Measurements from ENCODE around the gene ARRDC1.

Gene ARRDC1

GRCh38 chr9:137656416-137656815 lies 50.9 kb downstream of the ARRDC1 start:
- Histone ChIP-seq H3K27ac (ENCODE audit: low read length) (no peak overlapping the region), H3K36me3 (ENCODE audit: control insufficient read depth, insufficient read depth, low read length) (no peaks in the 10 kb centered on the region; the same call in 1 of the 2 replicates), H3K9me3 (ENCODE audit: control insufficient read depth, insufficient read depth, low read length) (no peaks in the 10 kb centered on the region), H3K4me1 (ENCODE audit: control insufficient read depth, insufficient read depth, low read length) (peaks cover 6% of the 10 kb centered on the region; the same call in 1 of the 2 replicates), H3K4me3 (ENCODE audit: low read length) (no peak overlapping the region), H3K27me3 (ENCODE audit: control insufficient read depth, insufficient read depth, low read length) (no peaks in the 10 kb centered on the region)
- no CpG with 5 or more reads among the region's 6 CpGs for WGBS (ENCODE audit: insufficient coverage, insufficient read length)
- DNase-seq (ENCODE audit: low read depth, low spot score) = no peak

- Histone ChIP-seq H3K9me3 (ENCODE audit: control insufficient read depth, insufficient read depth, low read length) (no peaks in the 10 kb centered on the region), H3K4me3 (ENCODE audit: low read length) (no peak overlapping the region), H3K27ac (ENCODE audit: low read length) (no peak overlapping the region), H3K27me3 (ENCODE audit: control insufficient read depth, insufficient read depth, low read length) (no peaks in the 10 kb centered on the region), H3K36me3 (ENCODE audit: control insufficient read depth, insufficient read depth, low read length) (no peaks in the 10 kb centered on the region; the same call in 1 of the 2 replicates), H3K4me1 (ENCODE audit: control insufficient read depth, insufficient read depth, low read length) (peaks cover 6% of the 10 kb centered on the region; the same call in 1 of the 2 replicates)
- WGBS (ENCODE audit: insufficient coverage, insufficient read length) = no CpG with 5 or more reads among the region's 2 CpGs
- DNase-seq (ENCODE audit: low read depth, low spot score) = no peak
Measured at GRCh38 chr9:137657606-137658005, 52.1 kb downstream of the ARRDC1 start.

DNA sequence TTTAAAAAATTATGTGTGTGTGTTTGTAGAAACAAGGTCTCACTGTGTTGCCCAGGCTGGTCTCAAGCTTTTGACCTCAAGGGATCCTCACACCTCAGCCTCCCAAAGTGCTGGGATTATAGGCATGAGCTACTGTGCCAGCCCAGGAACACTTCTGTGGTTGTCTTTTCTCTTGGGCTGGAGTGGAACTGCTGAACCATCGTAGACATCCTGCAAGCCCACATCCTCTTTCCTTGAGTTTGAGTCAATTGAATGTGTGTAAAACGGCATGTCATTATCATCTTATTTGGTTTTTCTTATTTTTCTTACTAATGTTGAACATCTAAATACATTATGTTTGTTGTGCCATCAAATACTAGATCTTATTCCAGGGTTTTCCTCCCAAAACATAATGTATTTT lies 53.3 kb downstream of the ARRDC1 start:
- no peaks in the 10 kb centered on the region for H3K9me3 ChIP-seq (ENCODE audit: control insufficient read depth, insufficient read depth, low read length)
- no peaks in the 10 kb centered on the region for H3K27me3 ChIP-seq (ENCODE audit: control insufficient read depth, insufficient read depth, low read length)
- DNase-seq (ENCODE audit: low read depth, low spot score) = no peak
- H3K4me3 ChIP-seq (ENCODE audit: low read length) = no peak overlapping the region
- no CpG with 5 or more reads among the region's 2 CpGs for WGBS (ENCODE audit: insufficient coverage, insufficient read length)
- H3K4me1 ChIP-seq (ENCODE audit: control insufficient read depth, insufficient read depth, low read length) = peaks cover 6% of the 10 kb centered on the region
- H3K27ac ChIP-seq (ENCODE audit: low read length) = no peak overlapping the region
- H3K36me3 ChIP-seq (ENCODE audit: control insufficient read depth, insufficient read depth, low read length) = no peaks in the 10 kb centered on the region; the same call in 1 of the 2 replicates

GRCh38 chr9:137660144-137660543 lies 54.7 kb downstream of the ARRDC1 start:
- no peaks in the 10 kb centered on the region for H3K36me3 ChIP-seq (ENCODE audit: control insufficient read depth, insufficient read depth, low read length)
- H3K27me3 ChIP-seq (ENCODE audit: control insufficient read depth, insufficient read depth, low read length) = no peaks in the 10 kb centered on the region
- WGBS (ENCODE audit: insufficient coverage, insufficient read length) = no CpG with 5 or more reads among the region's 4 CpGs
- peaks cover 6% of the 10 kb centered on the region for H3K4me1 ChIP-seq (ENCODE audit: control insufficient read depth, insufficient read depth, low read length)
- H3K27ac ChIP-seq (ENCODE audit: low read length) = no peak overlapping the region
- H3K9me3 ChIP-seq (ENCODE audit: control insufficient read depth, insufficient read depth, low read length) = no peaks in the 10 kb centered on the region
- no peak for DNase-seq (ENCODE audit: low read depth, low spot score)
- H3K4me3 ChIP-seq (ENCODE audit: low read length) = no peak overlapping the region

DNA sequence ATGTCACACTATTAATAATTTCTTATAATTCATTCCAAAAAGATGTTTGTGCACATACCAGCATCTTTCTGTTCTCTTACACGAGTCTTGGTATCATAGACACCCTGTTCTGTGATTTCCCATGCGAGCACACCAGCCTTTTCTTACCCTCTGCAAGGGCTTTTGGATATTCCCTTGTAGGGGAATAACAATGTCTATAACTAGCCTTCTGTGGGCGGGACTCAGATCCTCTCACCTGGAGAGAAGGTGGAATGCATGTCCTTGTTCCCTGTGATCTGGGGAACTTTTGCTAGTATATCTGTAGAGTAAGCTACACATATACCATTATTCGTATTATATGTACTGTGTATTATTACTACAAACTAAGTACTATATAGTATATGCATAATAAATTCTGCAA lies 58.1 kb downstream of the ARRDC1 start:
- H3K9me3 ChIP-seq (ENCODE audit: control insufficient read depth, insufficient read depth, low read length) = no peaks in the 10 kb centered on the region
- H3K27ac ChIP-seq (ENCODE audit: low read length) = no peak overlapping the region
- no peak for DNase-seq (ENCODE audit: low read depth, low spot score)
- WGBS (ENCODE audit: insufficient coverage, insufficient read length) = no CpG with 5 or more reads among the region's 4 CpGs
- no peaks in the 10 kb centered on the region for H3K27me3 ChIP-seq (ENCODE audit: control insufficient read depth, insufficient read depth, low read length)
- peaks cover 13% of the 10 kb centered on the region for H3K4me1 ChIP-seq (ENCODE audit: control insufficient read depth, insufficient read depth, low read length)
- H3K36me3 ChIP-seq (ENCODE audit: control insufficient read depth, insufficient read depth, low read length) = no peaks in the 10 kb centered on the region
- H3K4me3 ChIP-seq (ENCODE audit: low read length) = no peak overlapping the region

DNA sequence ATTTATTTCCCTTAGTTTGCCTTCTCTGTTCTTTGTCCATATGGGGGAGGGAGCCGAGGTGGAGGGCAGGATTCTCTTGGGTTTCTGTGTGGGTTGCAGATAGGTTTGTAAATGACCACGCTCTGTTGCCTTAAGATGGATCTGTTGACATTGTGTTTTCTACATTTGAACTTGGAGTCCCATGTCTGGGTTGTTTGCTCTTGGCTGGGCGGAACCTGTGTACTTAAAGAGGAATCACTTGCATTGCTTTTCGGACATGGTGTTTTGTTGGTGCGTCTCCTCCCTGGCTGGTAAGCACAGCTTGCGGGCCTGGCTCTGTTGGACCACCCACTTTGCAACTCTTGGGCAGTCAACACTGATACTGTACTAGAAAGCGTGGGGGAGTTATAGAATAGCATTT lies 59.2 kb downstream of the ARRDC1 start:
- Histone ChIP-seq H3K27ac (ENCODE audit: low read length) (no peak overlapping the region), H3K27me3 (ENCODE audit: control insufficient read depth, insufficient read depth, low read length) (no peaks in the 10 kb centered on the region), H3K36me3 (ENCODE audit: control insufficient read depth, insufficient read depth, low read length) (no peaks in the 10 kb centered on the region), H3K4me1 (ENCODE audit: control insufficient read depth, insufficient read depth, low read length) (peaks cover 15% of the 10 kb centered on the region), H3K9me3 (ENCODE audit: control insufficient read depth, insufficient read depth, low read length) (no peaks in the 10 kb centered on the region), H3K4me3 (ENCODE audit: low read length) (no peak overlapping the region)
- WGBS (ENCODE audit: insufficient coverage, insufficient read length) = no CpG with 5 or more reads among the region's 7 CpGs
- DNase-seq (ENCODE audit: low read depth, low spot score) = no peak
